GM10248 (cell line): ENCODE results near the gene CCDC34.
"Not testable (repeated sequence)": the region's sequence is repeated elsewhere in the genome, so short reads cannot be mapped to it uniquely, and the experiment has no call there.

Source experiments
- CTCF ChIA-PET: fragments of 300-600 bp; sonication (Branson Sonifier 250); formaldehyde crosslinking; extraction: SDS; loops from one replicate; lab custom pipeline; 2021; ENCODE audit warnings: antibody characterized with exemption; lab: Yijun Ruan, JAX
- POLR2A ChIA-PET: fragments of 350-650 bp; sonication (Branson Sonifier 250); formaldehyde crosslinking; extraction: SDS; loops from one replicate; lab custom pipeline; 2020; ENCODE audit warnings: antibody characterized with exemption; lab: Yijun Ruan, JAX
- DNase-seq: peaks from one replicate; pipeline ENCODE4 v3.0.0; 2012; ENCODE audit errors: extremely low spot score
- CTCF ChIP-seq: IDR thresholded peaks from 2 replicates; pipeline ENCODE4 v1.5.1; 2012; ENCODE audit warnings: mild to moderate bottlenecking, low read depth; ENCODE audit errors: extremely low read depth, missing control alignments, control extremely low read depth

The CCDC34 gene

GRCh38 chr11:27339941-27340340 is 23.1 kb downstream of the CCDC34 start:
- ChIA-PET POLR2A (no interaction called here), CTCF (interaction anchor here (1.1 to 1.4 kb wide), 3 partner anchors 9 to 24 kb away, joined by 3 read pairs; no protein-coding TSS in a partner anchor)
- TF ChIP-seq CTCF, result no peak
- DNase-seq, result no peak

- POLR2A ChIA-PET, result interaction anchor here (0.6 kb wide), 1 partner anchor 24 kb away, joined by 3 read pairs; no protein-coding TSS in a partner anchor
- not testable (repeated sequence) for DNase-seq
- CTCF ChIA-PET, result interaction anchor here (0.8 kb wide), 1 partner anchor 19 kb away, joined by 3 read pairs; no protein-coding TSS in a partner anchor
These were observed 28.3 kb downstream of the CCDC34 start for GRCh38 chr11:27334764-27335163.

- ChIA-PET CTCF (interaction anchor here (0.7 kb wide), 1 partner anchor 58 kb away, joined by 3 read pairs; no protein-coding TSS in a partner anchor), POLR2A (no interaction called here)
- no peak for TF ChIP-seq CTCF
These were observed 31.0 kb downstream of the CCDC34 start for GRCh38 chr11:27331981-27332380.

GRCh38 chr11:27330633-27331270 is 32.3 kb downstream of the CCDC34 start:
- no peak for DNase-seq
- POLR2A ChIA-PET, result no interaction called here
- CTCF ChIA-PET, result interaction anchor here (1.0 to 1.6 kb wide), 2 partner anchors 10 to 34 kb away, joined by 3 read pairs; no protein-coding TSS in a partner anchor
- TF ChIP-seq CTCF, result no peak

More at GRCh38 chr11:27331981-27332380, 31.0 kb downstream of the CCDC34 start:
- DNase-seq, result no peak

- CTCF ChIA-PET, result interaction anchor here (1.0 to 1.6 kb wide), 2 partner anchors 10 to 35 kb away, joined by 3 read pairs; no protein-coding TSS in a partner anchor
- DNase-seq, result no peak
- no peak for TF ChIP-seq CTCF
- POLR2A ChIA-PET, result no interaction called here
These were observed 33.0 kb downstream of the CCDC34 start for GRCh38 chr11:27329867-27330632.

- TF ChIP-seq CTCF, result no peak
- no peak for DNase-seq
- POLR2A ChIA-PET, result no interaction called here
- CTCF ChIA-PET, result no interaction called here
These were observed 34.4 kb downstream of the CCDC34 start for GRCh38 chr11:27328614-27329013.

- POLR2A ChIA-PET, CTCF ChIA-PET: not testable (repeated sequence)
These were observed 36.0 kb downstream of the CCDC34 start for GRCh38 chr11:27327064-27327463.

GRCh38 chr11:27322196-27322595 is 40.8 kb downstream of the CCDC34 start:
- POLR2A ChIA-PET, result not testable (repeated sequence)
- CTCF ChIA-PET, result interaction anchor here (1.5 kb wide), 1 partner anchor 177 kb away, joined by 4 read pairs; no protein-coding TSS in a partner anchor

More at GRCh38 chr11:27327064-27327463, 36.0 kb downstream of the CCDC34 start:
- DNase-seq, result not testable (repeated sequence)

GRCh38 chr11:27321340-27321739 is 41.7 kb downstream of the CCDC34 start:
- CTCF ChIA-PET, result interaction anchor here (1.5 kb wide), 1 partner anchor 178 kb away, joined by 4 read pairs; no protein-coding TSS in a partner anchor
- DNase-seq, POLR2A ChIA-PET: not testable (repeated sequence)

More at GRCh38 chr11:27322196-27322595, 40.8 kb downstream of the CCDC34 start:
- not testable (repeated sequence) for DNase-seq
